Body of pancreas (tissue), 4 donors: ENCODE results near the gene RELN. TPM values are rescaled to one million over a fixed set of nuclear protein-coding genes. Genes with fewer than 3 reads are reported as not detected.

Source experiments
- ATAC-seq: fragments of 150-250 bp; one replicate; pipeline ENCODE4 v1.9.1; 2016
- DNase-seq, 4 donors: peaks; one replicate each; pipeline ENCODE4 v3.0.0-alpha.2; 2019
- H3K27ac ChIP-seq, 4 donors: fragments of 200-600 bp; sonication (generic); 1 replicate in 3 of 4; 2 replicates in 1 of 4; pipeline versions ENCODE4 v1.5.1 to v1.6.1; 2016 to 2019; ENCODE audit warnings: mild to moderate bottlenecking in 1 of 4, mixed read lengths in 1 of 4, moderate library complexity in 1 of 4
- H3K27me3 ChIP-seq, 2 donors: fragments of 200-600 bp; sonication (generic); one replicate each; pipeline ENCODE4 v1.6.0; 2016; ENCODE audit warnings: mild to moderate bottlenecking in 1 of 2
- H3K36me3 ChIP-seq, 2 donors: fragments of 200-600 bp; sonication (generic); replicated peaks in 1 of 2; 2 replicates each; pipeline ENCODE4 v1.5.1; 2016; ENCODE audit warnings: low read depth in 2 of 2; ENCODE audit not compliant: insufficient read depth in 1 of 2
- H3K4me1 ChIP-seq: fragments of 200-600 bp; sonication (generic); one replicate; pipeline ENCODE4 v1.6.0; 2016
- H3K4me3 ChIP-seq, 2 donors: fragments of 200-600 bp; sonication (generic); 1 replicate in 1 of 2; 2 replicates in 1 of 2; pipeline ENCODE4 v1.5.1; 2016 to 2019
- H3K9me3 ChIP-seq, 3 donors: fragments of 200-600 bp; sonication (generic); 1 replicate in 2 of 3; 2 replicates in 1 of 3; pipeline ENCODE4 v1.5.1; 2016
- CTCF ChIP-seq, 7 experiments: fragments of 450-650 bp in 4 of 7; fragments of 200-600 bp in 3 of 7; sonication (generic) in 3 of 7; IDR thresholded peaks; one replicate each; pipeline ENCODE4 v1.5.1; 2016 to 2019; ENCODE audit warnings: antibody characterized with exemption in 7 of 7
- POLR2A ChIP-seq, 3 donors: fragments of 450-650 bp; IDR thresholded peaks; one replicate each; pipeline ENCODE4 v1.6.1; 2016; ENCODE audit warnings: antibody characterized with exemption in 3 of 3, mild to moderate bottlenecking in 2 of 3
- WGBS, 2 donors: methylation state at CpG; one replicate each; pipeline ENCODE4 v1.1.5; 2017; 5-methylcytosine and 5-hydroxymethylcytosine counted together
- intact Hi-C: fragments of 100-400 bp; cut with DNase I; formaldehyde crosslinking; loops from one replicate; pipeline ENCODE4 v1.15.1; 2023
- total RNA-seq, 2 donors: library from RNA; depleted of rRNA; stranded (reverse); fragments of >200 nt; gene quantifications; one replicate each; pipeline ENCODE4 v1.1.0, GENCODE V29; 2016

The RELN gene
- total RNA-seq, 2 donors from 2014 or later, result 0.33 to 3.9 TPM

GRCh38 chr7:103803631-103804030 is 185.8 kb downstream of the RELN start:
- 41 to 73% methylated on average over 1 of the region's 1 CpG for WGBS, 2 donors
- Histone ChIP-seq H3K27me3 (no peaks in the 10 kb centered on the region), H3K36me3 (no peaks in the 10 kb centered on the region), H3K4me1 (no peaks in the 10 kb centered on the region), H3K4me3 (no peak overlapping the region), H3K27ac (no peak overlapping the region), H3K9me3 (no peaks in the 10 kb centered on the region)
- DNase-seq, result no peak
- no peak for ATAC-seq
- no peak for TF ChIP-seq POLR2A (IDR thresholded peaks at IDR 0.05)
- TF ChIP-seq CTCF (IDR thresholded peaks at IDR 0.05), result no peak
- intact Hi-C loops, result no loop called here

DNA sequence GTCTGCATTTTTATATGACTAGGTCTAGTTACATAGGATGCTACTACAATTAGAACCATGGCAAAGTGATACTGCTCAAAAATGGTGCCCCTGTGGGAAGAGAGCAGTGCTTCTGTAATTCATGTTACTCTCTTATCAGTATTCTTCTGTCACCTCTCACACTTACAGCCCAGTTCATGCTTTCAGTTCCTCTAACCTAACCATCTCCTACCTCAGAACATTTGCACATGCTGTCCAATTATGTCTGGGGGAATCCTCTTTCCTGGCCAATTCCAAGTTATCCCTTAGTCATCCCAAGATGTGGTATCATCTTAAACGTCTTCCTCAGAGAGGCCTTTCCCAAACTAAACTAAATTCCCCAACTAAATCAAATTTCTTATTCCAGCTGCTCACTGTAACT is 190.2 kb downstream of the RELN start:
- no peaks in the 10 kb centered on the region for H3K27me3 ChIP-seq
- DNase-seq, result no peak
- no peaks in the 10 kb centered on the region for H3K4me1 ChIP-seq
- no peak overlapping the region for H3K27ac ChIP-seq
- 48 to 50% methylated on average over 1 of the region's 1 CpG for WGBS, 2 donors
- no peaks in the 10 kb centered on the region for H3K36me3 ChIP-seq
- TF ChIP-seq CTCF (IDR thresholded peaks at IDR 0.05), result no peak
- no peak for TF ChIP-seq POLR2A (IDR thresholded peaks at IDR 0.05)
- no peak for ATAC-seq
- no peak overlapping the region for H3K4me3 ChIP-seq
- H3K9me3 ChIP-seq, result no peaks in the 10 kb centered on the region
- intact Hi-C loops, result no loop called here

- no peak for TF ChIP-seq CTCF (IDR thresholded peaks at IDR 0.05)
- no peak for TF ChIP-seq POLR2A (IDR thresholded peaks at IDR 0.05)
- Histone ChIP-seq H3K36me3 (no peaks in the 10 kb centered on the region), H3K27me3 (no peaks in the 10 kb centered on the region), H3K4me3 (no peak overlapping the region), H3K4me1 (no peaks in the 10 kb centered on the region), H3K9me3 (no peaks in the 10 kb centered on the region), H3K27ac (no peak overlapping the region)
- 31 to 40% methylated on average over 3 of the region's 3 CpGs for WGBS, 2 donors
- no peak for DNase-seq
- no peak for ATAC-seq
- intact Hi-C loops, result no loop called here
Measured at GRCh38 chr7:103797647-103798307, 191.7 kb downstream of the RELN start.

DNA sequence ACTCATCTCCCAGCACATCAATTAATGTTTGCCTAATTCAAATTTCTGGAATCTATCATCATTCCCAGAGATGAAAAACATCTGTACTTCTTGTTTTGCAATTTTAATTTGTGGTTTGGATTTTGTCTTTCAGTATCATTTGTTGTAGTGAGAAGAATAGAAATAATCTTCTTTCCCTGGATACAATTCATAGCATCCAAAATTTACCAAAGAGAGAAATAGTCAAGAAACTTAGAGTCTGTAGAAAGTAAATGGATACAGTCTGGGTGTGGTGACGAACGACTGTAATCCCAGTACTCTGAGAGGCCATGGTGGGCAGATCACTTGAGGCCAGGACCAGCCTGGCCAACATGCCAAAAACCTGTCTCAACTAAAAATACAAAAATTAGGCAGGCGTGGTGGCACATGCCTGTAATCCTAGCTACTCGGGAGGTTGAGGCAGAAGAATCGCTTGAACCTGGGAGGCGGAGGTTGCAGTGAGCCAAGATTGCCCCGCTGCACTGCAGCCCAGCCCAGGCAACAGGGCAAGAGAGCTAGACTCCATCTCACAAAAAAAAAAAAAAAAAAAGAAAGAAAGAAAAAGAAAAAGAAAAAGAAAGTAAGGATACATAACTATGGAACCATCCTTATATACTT is 193.0 kb downstream of the RELN start:
- Histone ChIP-seq H3K27ac (no peak overlapping the region), H3K4me3 (no peak overlapping the region), H3K27me3 (no peaks in the 10 kb centered on the region), H3K4me1 (no peaks in the 10 kb centered on the region), H3K9me3 (no peaks in the 10 kb centered on the region), H3K36me3 (no peaks in the 10 kb centered on the region)
- no peak for ATAC-seq
- TF ChIP-seq POLR2A (IDR thresholded peaks at IDR 0.05) (no peak), CTCF (IDR thresholded peaks at IDR 0.05) (no peak)
- intact Hi-C loops, result no loop called here
- no peak for DNase-seq
- WGBS, 2 donors, result 85 to 90% methylated on average over 7 of the region's 7 CpGs

GRCh38 chr7:103795787-103796186 is 193.7 kb downstream of the RELN start:
- Histone ChIP-seq H3K4me1 (no peaks in the 10 kb centered on the region), H3K4me3 (no peak overlapping the region), H3K27ac (no peak overlapping the region), H3K27me3 (no peaks in the 10 kb centered on the region), H3K9me3 (no peaks in the 10 kb centered on the region), H3K36me3 (no peaks in the 10 kb centered on the region)
- no peak for ATAC-seq
- TF ChIP-seq POLR2A (IDR thresholded peaks at IDR 0.05), result no peak
- intact Hi-C loops, result no loop called here
- DNase-seq, result no peak
